HUES6 (cell line): ENCODE data around the gene CELF6.

Source experiments
- H3K27ac ChIP-seq: 2 replicates; pipeline ENCODE4 v1.7.0; 2013; ENCODE audit warnings: low read depth, mild to moderate bottlenecking, low read length, inconsistent platforms
- H3K27me3 ChIP-seq: 2 replicates; pipeline ENCODE4 v1.6.1; 2013; ENCODE audit warnings: low read length; ENCODE audit not compliant: control insufficient read depth, insufficient read depth
- H3K36me3 ChIP-seq: 2 replicates; pipeline ENCODE4 v1.6.1; 2013; ENCODE audit warnings: low read length; ENCODE audit not compliant: control insufficient read depth, insufficient read depth
- H3K4me1 ChIP-seq: 2 replicates; pipeline ENCODE4 v1.6.1; 2013; ENCODE audit warnings: low read length; ENCODE audit not compliant: control insufficient read depth, insufficient read depth
- H3K4me3 ChIP-seq: 2 replicates; pipeline ENCODE4 v1.5.1; 2013; ENCODE audit warnings: low read depth, low read length
- H3K9ac ChIP-seq: one replicate; pipeline ENCODE4 v1.6.1; 2013; ENCODE audit warnings: mild to moderate bottlenecking, low read length
- H3K9me3 ChIP-seq: 2 replicates; pipeline ENCODE4 v1.6.1; 2013; ENCODE audit warnings: low read depth, low read length; ENCODE audit not compliant: control insufficient read depth, insufficient read depth

Gene CELF6

DNA sequence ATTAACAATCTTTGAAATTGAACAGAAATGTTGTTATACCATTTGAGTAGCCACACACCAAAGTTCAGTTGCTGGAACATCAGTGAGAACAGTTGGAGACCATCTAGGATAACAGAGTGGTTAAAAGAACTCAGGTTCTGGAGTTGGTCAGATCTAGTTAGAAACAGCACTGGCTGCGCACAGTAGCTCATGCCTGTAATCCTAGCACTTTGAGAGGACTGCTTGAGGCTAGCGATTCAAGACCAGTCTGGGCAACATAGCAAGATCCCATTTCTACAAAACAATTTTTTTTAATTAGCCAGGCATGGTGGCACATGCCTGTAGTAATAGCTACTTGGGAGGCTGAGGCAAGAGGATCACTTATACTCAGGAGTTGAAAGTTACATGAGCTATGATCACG is 81.4 kb downstream of the CELF6 start:
- H3K36me3 ChIP-seq: peaks cover 27% of the 10 kb centered on the region
- peaks cover 30% of the 10 kb centered on the region; the same call in 1 of the 2 replicates for H3K4me1 ChIP-seq
- H3K9ac ChIP-seq: no peak overlapping the region
- H3K27ac ChIP-seq: no peak overlapping the region
- H3K27me3 ChIP-seq: peaks cover 40% of the 10 kb centered on the region
- no peaks in the 10 kb centered on the region for H3K9me3 ChIP-seq
- H3K4me3 ChIP-seq: no peak overlapping the region

DNA sequence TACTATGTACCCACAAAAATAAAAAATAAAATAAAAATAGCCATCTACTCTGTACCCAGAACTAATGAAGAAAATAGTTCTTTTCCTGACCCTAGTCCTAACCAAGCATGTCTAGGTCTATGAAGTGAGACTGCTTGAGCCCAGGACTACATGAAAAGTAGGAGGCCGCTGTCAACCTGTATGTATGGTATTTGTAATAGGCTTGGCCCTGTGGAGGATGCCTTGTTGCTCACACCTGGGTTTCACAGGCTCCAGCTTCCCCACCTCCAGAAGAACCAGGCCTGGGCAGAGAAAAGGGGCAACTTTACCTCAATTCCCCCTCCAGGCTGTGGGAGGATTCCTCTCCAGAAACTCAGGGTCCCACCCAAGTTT is 82.1 kb downstream of the CELF6 start:
- Histone ChIP-seq H3K9me3 (no peaks in the 10 kb centered on the region), H3K9ac (peak overlapping the region; percentile 6), H3K27ac (peak overlapping the region; percentile 20; the same call in 1 of the 2 replicates), H3K4me3 (no peak overlapping the region), H3K36me3 (peaks cover 27% of the 10 kb centered on the region), H3K27me3 (peaks cover 39% of the 10 kb centered on the region), H3K4me1 (peaks cover 24% of the 10 kb centered on the region; the same call in 1 of the 2 replicates)

DNA sequence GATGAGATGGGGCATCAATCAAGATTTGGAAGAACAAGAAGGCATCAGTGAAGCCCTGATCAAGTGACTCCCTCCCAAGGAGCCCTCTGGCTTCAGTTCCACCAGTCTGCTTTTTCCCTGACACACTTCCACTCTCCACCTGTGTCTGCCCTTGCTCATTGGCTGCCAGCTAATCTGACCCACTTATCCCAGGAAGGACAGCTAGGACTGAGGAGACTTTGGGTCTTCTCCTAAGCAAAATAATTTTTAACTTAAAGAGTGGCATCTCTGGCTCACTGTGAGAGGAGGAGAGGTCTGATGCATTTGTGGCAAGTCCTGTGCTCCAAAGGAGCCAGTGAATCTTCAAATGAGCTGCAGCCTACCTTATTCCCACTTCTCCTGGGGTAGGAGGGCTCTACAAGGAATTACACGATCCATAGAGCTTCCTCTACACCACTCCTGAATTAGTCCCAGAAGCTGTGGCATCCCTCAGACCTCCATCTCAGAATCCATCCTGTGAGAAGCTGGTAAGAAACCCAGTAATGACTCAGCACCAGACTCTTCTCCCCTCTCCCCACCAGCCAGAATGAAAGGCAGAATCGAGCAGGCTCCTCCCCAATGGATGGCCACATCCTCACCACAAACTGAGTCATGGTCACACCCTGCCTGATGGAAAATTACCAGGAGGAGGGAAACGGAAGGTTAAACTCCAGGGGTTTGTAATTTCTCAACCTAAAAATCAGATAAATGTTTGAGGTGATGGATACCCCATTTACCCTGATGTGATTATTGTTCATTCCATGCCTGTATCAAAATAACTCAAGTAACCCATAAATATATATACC is 82.7 kb downstream of the CELF6 start:
- Histone ChIP-seq H3K4me1 (peaks cover 25% of the 10 kb centered on the region), H3K4me3 (peak overlapping the region; percentile 39; the same call in 1 of the 2 replicates), H3K9ac (peak overlapping the region; percentile 77), H3K9me3 (no peaks in the 10 kb centered on the region), H3K27ac (peak overlapping the region; percentile 75; the same call in 1 of the 2 replicates), H3K27me3 (peaks cover 36% of the 10 kb centered on the region), H3K36me3 (peaks cover 24% of the 10 kb centered on the region)

DNA sequence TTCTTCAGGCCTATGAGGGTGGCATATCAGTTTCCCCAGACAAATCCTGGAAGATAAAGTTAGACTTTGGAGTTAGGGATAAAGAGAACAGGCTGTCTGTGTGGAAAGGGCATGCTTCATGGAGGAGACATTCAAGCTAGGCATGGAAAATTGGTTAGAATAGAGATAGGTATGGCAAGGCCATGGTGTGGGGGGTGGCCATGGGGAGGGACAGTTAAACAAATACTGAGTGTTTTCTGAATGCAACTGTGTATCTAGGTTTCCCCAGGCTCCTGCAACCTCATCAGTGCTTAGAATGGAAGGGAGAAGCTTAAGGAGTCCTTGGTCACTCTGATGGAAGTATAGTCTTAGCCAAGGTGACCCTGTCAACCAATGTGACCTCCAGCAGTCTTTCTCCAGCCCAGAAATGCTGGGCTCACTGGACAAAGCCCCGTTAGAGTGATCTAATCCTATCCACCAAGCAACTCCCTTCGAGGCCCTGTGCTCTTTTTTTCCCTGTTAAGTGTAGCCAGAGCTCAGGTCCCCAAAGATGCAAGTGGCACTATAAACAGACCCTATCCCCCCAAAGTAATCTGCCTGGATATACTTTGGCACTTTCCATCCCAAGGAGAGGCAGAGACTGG is 83.5 kb downstream of the CELF6 start:
- Histone ChIP-seq H3K4me3 (peak overlapping the region; percentile 39; the same call in 1 of the 2 replicates), H3K36me3 (peaks cover 17% of the 10 kb centered on the region), H3K27me3 (peaks cover 28% of the 10 kb centered on the region), H3K9me3 (no peaks in the 10 kb centered on the region), H3K4me1 (peaks cover 29% of the 10 kb centered on the region), H3K9ac (peak overlapping the region; percentile 77), H3K27ac (no peak overlapping the region; the same call in 1 of the 2 replicates)

DNA sequence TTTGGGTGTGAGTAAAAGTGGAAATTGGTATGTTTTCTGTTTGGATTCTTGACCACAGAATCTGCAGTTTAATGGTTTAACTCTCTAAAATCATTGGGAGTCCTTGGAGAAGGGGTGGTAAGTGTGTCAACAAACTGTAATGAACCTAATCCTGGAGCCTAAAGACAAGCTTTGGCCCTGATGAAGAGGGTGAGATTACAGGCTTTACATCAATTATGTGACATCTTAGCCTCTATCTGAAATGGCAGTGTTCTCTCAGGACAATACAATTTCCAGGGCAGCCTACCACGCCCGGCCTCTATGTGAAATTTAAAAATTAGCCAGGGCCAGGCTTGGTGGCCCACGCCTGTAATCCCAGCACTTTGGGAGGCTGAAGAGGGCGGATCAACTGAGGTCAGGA is 84.7 kb downstream of the CELF6 start:
- Histone ChIP-seq H3K9me3 (no peaks in the 10 kb centered on the region), H3K36me3 (peaks cover 5% of the 10 kb centered on the region; the same call in 1 of the 2 replicates), H3K27ac (no peak overlapping the region), H3K27me3 (peaks cover 17% of the 10 kb centered on the region; the same call in 1 of the 2 replicates), H3K9ac (no peak overlapping the region), H3K4me3 (no peak overlapping the region), H3K4me1 (peaks cover 29% of the 10 kb centered on the region)
